HepG2 (cell line): ENCODE measurements around the gene PLD1. TPM values are rescaled to one million over a fixed set of nuclear protein-coding genes. Genes with fewer than 3 reads are reported as not detected.

Experiments
- E2F2 ChIP-seq: sonication (generic); formaldehyde crosslinking; IDR thresholded peaks from 2 replicates; pipeline ENCODE4 v1.4.0; 2020; ENCODE audit warnings: missing genetic modification reagents, borderline replicate concordance
- EZH2 ChIP-seq: conservative IDR thresholded peaks from 2 replicates; pipeline ENCODE4 v1.6.1; 2012; ENCODE audit warnings: mild to moderate bottlenecking, low read depth, low read length, moderate library complexity
- MED8 ChIP-seq: sonication (generic); formaldehyde crosslinking; IDR thresholded peaks from 2 replicates; pipeline ENCODE4 v1.8.1; 2023; ENCODE audit warnings: mild to moderate bottlenecking, missing genetic modification reagents; ENCODE audit not compliant: insufficient replicate concordance
- NFE2 ChIP-seq: sonication (generic); formaldehyde crosslinking; IDR thresholded peaks from 2 replicates; pipeline ENCODE4 v1.4.0; 2020; ENCODE audit warnings: missing genetic modification reagents
- PRDM4 ChIP-seq: sonication (generic); formaldehyde crosslinking; IDR thresholded peaks from 2 replicates; pipeline ENCODE4 v1.9.0; 2021; ENCODE audit warnings: missing genetic modification reagents, borderline replicate concordance
- SMAD3 ChIP-seq: sonication (generic); formaldehyde crosslinking; IDR thresholded peaks from 2 replicates; pipeline ENCODE4 v1.4.0; 2020; ENCODE audit warnings: missing genetic modification reagents
- SOX6 ChIP-seq, 2 experiments: fragments of 450-650 bp in 1 of 2; sonication (generic) in 1 of 2; formaldehyde crosslinking in 1 of 2; IDR thresholded peaks; 2 replicates each; pipeline versions ENCODE4 v1.4.0 to v1.6.1; 2017 to 2020; ENCODE audit warnings: antibody characterized with exemption in 1 of 2, mild to moderate bottlenecking in 1 of 2, missing genetic modification reagents in 1 of 2
- SRF ChIP-seq: IDR thresholded peaks from 2 replicates; pipeline ENCODE4 v1.6.1; 2011; ENCODE audit warnings: mild to moderate bottlenecking, low read depth, low read length, moderate library complexity
- TBP ChIP-seq: sonication (generic); formaldehyde crosslinking; IDR thresholded peaks from 2 replicates; pipeline ENCODE4 v1.5.0; 2020; ENCODE audit warnings: missing genetic modification reagents
- THRA ChIP-seq: sonication (generic); formaldehyde crosslinking; IDR thresholded peaks from 2 replicates; pipeline ENCODE4 v1.4.0; 2020; ENCODE audit warnings: missing genetic modification reagents, borderline replicate concordance
- ZBTB49 ChIP-seq: sonication (generic); formaldehyde crosslinking; IDR thresholded peaks from 2 replicates; pipeline ENCODE4 v1.4.0; 2020; ENCODE audit warnings: missing genetic modification reagents, borderline replicate concordance
- ZFYVE20 ChIP-seq: sonication (generic); formaldehyde crosslinking; IDR thresholded peaks from 2 replicates; pipeline ENCODE4 v1.8.0; 2023; ENCODE audit warnings: low read depth, mild to moderate bottlenecking, moderate library complexity, missing genetic modification reagents, borderline replicate concordance
- ZNF18 ChIP-seq: sonication (generic); formaldehyde crosslinking; IDR thresholded peaks from 2 replicates; pipeline ENCODE4 v1.8.0; 2022; ENCODE audit warnings: mild to moderate bottlenecking, missing genetic modification reagents; ENCODE audit not compliant: insufficient replicate concordance
- ZNF740 ChIP-seq: sonication (generic); formaldehyde crosslinking; IDR thresholded peaks from 2 replicates; pipeline ENCODE4 v1.4.0; 2020; ENCODE audit warnings: missing genetic modification reagents
- ZNF816 ChIP-seq: sonication (generic); formaldehyde crosslinking; IDR thresholded peaks from 2 replicates; pipeline ENCODE4 v1.8.0; 2022; ENCODE audit warnings: missing genetic modification reagents, mild to moderate bottlenecking, borderline replicate concordance
- ZSCAN5A ChIP-seq: sonication (generic); formaldehyde crosslinking; IDR thresholded peaks from 2 replicates; pipeline ENCODE4 v1.8.0; 2022; ENCODE audit warnings: mild to moderate bottlenecking, missing genetic modification reagents, borderline replicate concordance
- polyA plus RNA-seq, 8 experiments: library from polyadenylated mRNA; depleted of rRNA in 3 of 8; stranded (reverse) in 7 of 8; unstranded in 1 of 8; fragments of >200 nt; fragmentation: Illumina TruSeq in 4 of 8; extraction: Trizol in 4 of 8; gene quantifications; 2 replicates each; pipeline versions ENCODE4 v1.2.1 to v1.2.3, GENCODE V29; 2011 to 2016; ENCODE audit warnings: low read depth in 4 of 8, missing spikeins in 1 of 8, mixed read lengths in 1 of 8; ENCODE audit not compliant: insufficient read depth in 1 of 8
- total RNA-seq, 5 experiments: library from RNA; depleted of rRNA; stranded (reverse); fragments of >200 nt; fragmentation: Illumina TruSeq; extraction: Trizol; gene quantifications; 2 replicates each; pipeline ENCODE4 v1.2.3, GENCODE V29; 2016; ENCODE audit warnings: low read depth in 1 of 5

PLD1 gene
- total and polyA plus RNA-seq, 2 of the 13 experiments (the other 11 are each of a cell fraction or from before 2014, with no cell fraction given) = 27.1 to 59.4 TPM

GRCh38 chr3:171829841-171830517 is 19.7 kb upstream of the PLD1 start (continued):
- TF ChIP-seq ZNF740 (no peak), SMAD3 (peak; percentile 83; the same call in 1 of the 2 replicates), SOX6 (IDR thresholded peaks at IDR 0.05) (no peak), SOX6 (CRISPR knock-in tag; IDR thresholded peaks at IDR 0.05) (peak; percentile 84), ZBTB49 (CRISPR knock-in tag) (no peak), TBP (CRISPR knock-in tag) (no peak), MED8 (CRISPR knock-in tag) (no peak), THRA (CRISPR knock-in tag) (peak; percentile 55; the same call in 1 of the 2 replicates), ZSCAN5A (peak; percentile 54; the same call in 1 of the 2 replicates), EZH2 (no peak), ZNF816 (no peak), E2F2 (CRISPR knock-in tag) (no peak), NFE2 (CRISPR knock-in tag) (no peak), PRDM4 (no peak), ZFYVE20 (no peak), SRF (no peak), ZNF18 (CRISPR knock-in tag) (no peak)
